Measurements from ENCODE around the gene AOPEP.

The AOPEP gene

GRCh38 chr9:95134457-95134881, 408.0 kb downstream of the AOPEP start:
- no peak for DNase-seq
- H3K4me1 Mint-ChIP-seq (ENCODE audit: low read depth in 2 of 2), result no peaks in the 10 kb centered on the region
- no peak for ATAC-seq (replicated peaks)
- H3K4me3 Mint-ChIP-seq, result no peak overlapping the region
- H3K27me3 Mint-ChIP-seq, result no peaks in the 10 kb centered on the region
- H3K27ac Mint-ChIP-seq, result no peak overlapping the region
- H3K9me3 Mint-ChIP-seq, result no peaks in the 10 kb centered on the region
- no peaks in the 10 kb centered on the region for H3K36me3 Mint-ChIP-seq (ENCODE audit: insufficient read depth)

GRCh38 chr9:95135756-95136155, 409.3 kb downstream of the AOPEP start:
- Mint-ChIP-seq H3K27me3 (no peaks in the 10 kb centered on the region), H3K4me1 (ENCODE audit: low read depth in 2 of 2) (no peaks in the 10 kb centered on the region), H3K36me3 (ENCODE audit: insufficient read depth) (no peaks in the 10 kb centered on the region), H3K4me3 (no peak overlapping the region), H3K9me3 (no peaks in the 10 kb centered on the region), H3K27ac (no peak overlapping the region)
- no peak for DNase-seq
- ATAC-seq (replicated peaks), result no peak

Measured in effector memory CD8-positive, alpha-beta T cell (primary cell).